Adrenal gland (tissue), 12 donors: ENCODE results near the gene APLP1. TPM values are rescaled to one million over a fixed set of nuclear protein-coding genes. Genes with fewer than 3 reads are reported as not detected.

ENCODE experiments used
- DNase-seq, 7 donors: peaks; one replicate each; pipeline ENCODE4 v3.0.0-alpha.2; 2019 to 2020
- H3K27ac ChIP-seq, 5 donors: fragments of 200-600 bp; sonication (generic) in 4 of 5; 1 replicate in 3 of 5; 2 replicates in 2 of 5; pipeline versions ENCODE4 v1.5.1 to v1.8.0; 2016 to 2020; ENCODE audit warnings: mild to moderate bottlenecking in 1 of 5
- H3K27me3 ChIP-seq: fragments of 200-600 bp; 2 replicates; pipeline ENCODE4 v1.8.0; 2021
- H3K36me3 ChIP-seq, 2 donors: fragments of 200-600 bp; replicated peaks in 1 of 2; 1 replicate in 1 of 2; 2 replicates in 1 of 2; pipeline versions ENCODE4 v1.5.1 to v1.8.0; 2018 to 2022
- H3K4me1 ChIP-seq, 2 donors: fragments of 200-600 bp; replicated peaks in 1 of 2; 1 replicate in 1 of 2; 2 replicates in 1 of 2; pipeline versions ENCODE4 v1.5.1 to v1.8.0; 2018 to 2021
- H3K4me3 ChIP-seq, 4 donors: fragments of 200-600 bp; sonication (generic) in 3 of 4; one replicate each; pipeline ENCODE4 v1.5.1; 2016 to 2018
- H3K9me3 ChIP-seq, 3 donors: fragments of 200-600 bp; sonication (generic) in 1 of 3; replicated peaks in 1 of 3; 1 replicate in 2 of 3; 2 replicates in 1 of 3; pipeline versions ENCODE4 v1.5.1 to v1.8.0; 2016 to 2021
- CTCF ChIP-seq, 6 experiments: fragments of 450-650 bp in 4 of 6; fragments of 200-600 bp in 2 of 6; sonication (generic) in 1 of 6; IDR thresholded peaks; 1 replicate in 5 of 6; 2 replicates in 1 of 6; pipeline versions ENCODE4 v1.5.1 to v1.8.0; 2016 to 2021; ENCODE audit warnings: antibody characterized with exemption in 6 of 6, mild to moderate bottlenecking in 2 of 6, moderate library complexity in 1 of 6
- POLR2A ChIP-seq, 2 donors: fragments of 450-650 bp; IDR thresholded peaks; one replicate each; pipeline ENCODE4 v1.6.1; 2017; ENCODE audit warnings: antibody characterized with exemption in 2 of 2, mild to moderate bottlenecking in 2 of 2, moderate library complexity in 1 of 2
- WGBS, 4 donors: extraction: QIAGEN DNeasy Blood & Tissue Kit in 2 of 4; methylation state at CpG; one replicate each; pipeline versions ENCODE4 v1.1.5 to v1.1.7; 2013 to 2017; 5-methylcytosine and 5-hydroxymethylcytosine counted together
- intact Hi-C, 2 donors: fragments of 100-400 bp; cut with DNase I; formaldehyde crosslinking; loops; one replicate each; pipeline versions ENCODE4 v1.14.1 to v1.15.0; 2022 to 2023
- polyA plus RNA-seq, 3 donors: library from polyadenylated mRNA; stranded (reverse); fragments of 200-250 nt in 2 of 3; fragments of 350-450 nt in 1 of 3; fragmentation: Illumina TruSeq in 1 of 3; extraction: RNeasy Lipid Tissue Mini Kit (QIAGEN cat#74804) in 1 of 3; gene quantifications; one replicate each; pipeline ENCODE4 v1.2.3, GENCODE V29; 2013 to 2014
- total RNA-seq, 9 donors: library from RNA; depleted of rRNA in 4 of 9; stranded (reverse); fragments of >200 nt in 4 of 9; fragments of 120-200 nt in 1 of 9; fragmentation: NEBNext Ultra II Directional in 1 of 9; extraction: Animal tissue kit (Norgen Biotek cat#: 25700) in 1 of 9; gene quantifications; one replicate each; pipeline versions ENCODE4 v1.1.0 to v1.2.4, GENCODE V29; 2013 to 2023
- donor health status: healthy with polysubstance abuse.
- donor health status: Bipolar disorder and iron deficiency.
- donor health status: DM: yes; HTN: yes; CAD: no.
- donor health status: DM: no; HTN: no; CAD: no.
- donor health status: DM: no; HTN: no; CAD: no.
- donor health status: DM: yes; HTN: yes; CAD: no.

APLP1 gene
- total and polyA plus RNA-seq, 12 donors, result 1.0 to 278 (median 31.0) TPM

GRCh38 chr19:35899547-35900214 is 31.3 kb downstream of the APLP1 start:
- no peaks in the 10 kb centered on the region for H3K9me3 ChIP-seq
- peaks cover 6 to 16% of the 10 kb centered on the region in 2 donors for H3K4me1 ChIP-seq
- peak overlapping the region; percentile 39 to 89 (median 69) for H3K27ac ChIP-seq
- TF ChIP-seq CTCF (IDR thresholded peaks at IDR 0.05) (no peak), POLR2A (IDR thresholded peaks at IDR 0.05) (peak in 1 of 2 donors; percentile 34)
- peak; percentile 77 to 89 (median 86) for DNase-seq
- WGBS, 4 donors, result 0 to 3% (median 0%) methylated on average over 5 to 43 of the region's 43 CpGs
- peaks cover 0 to 28% of the 10 kb centered on the region in 2 donors for H3K36me3 ChIP-seq
- no peaks in the 10 kb centered on the region for H3K27me3 ChIP-seq
- H3K4me3 ChIP-seq, result peak overlapping the region; percentile 22 to 72 (median 59)
- intact Hi-C loops, result no loop called here

- H3K36me3 ChIP-seq, result peaks cover 0 to 14% of the 10 kb centered on the region in 2 donors
- H3K4me3 ChIP-seq, result peak overlapping the region in 1 of 4 donors; percentile 17
- peak overlapping the region in 3 of 5 donors; percentile 64 to 87 (median 82) for H3K27ac ChIP-seq
- no peaks in the 10 kb centered on the region for H3K9me3 ChIP-seq
- H3K4me1 ChIP-seq, result peaks cover 6 to 16% of the 10 kb centered on the region in 2 donors
- WGBS, 4 donors, result 58 to 80% (median 66%) methylated on average over 1 to 2 of the region's 2 CpGs
- TF ChIP-seq CTCF (IDR thresholded peaks at IDR 0.05) (no peak), POLR2A (IDR thresholded peaks at IDR 0.05) (no peak)
- no peak for DNase-seq
- no peaks in the 10 kb centered on the region for H3K27me3 ChIP-seq
- intact Hi-C loops, result no loop called here
These were observed 32.8 kb downstream of the APLP1 start for GRCh38 chr19:35901055-35901644.

- 43 to 56% (median 46%) methylated on average over 6 of the region's 6 CpGs for WGBS, 4 donors
- peak in 2 of 7 donors; percentile 31 to 38 for DNase-seq
- Histone ChIP-seq H3K4me3 (peak within 1 kb of the TSS in 1 of 4 donors; percentile 17), H3K4me1 (peaks cover 6 to 16% of the 10 kb centered on the region in 2 donors), H3K27me3 (no peaks in the 10 kb centered on the region), H3K36me3 (peaks cover 0 to 5% of the 10 kb centered on the region in 2 donors), H3K9me3 (no peaks in the 10 kb centered on the region), H3K27ac (peak within 1 kb of the TSS in 4 of 5 donors; percentile 7 to 87 (median 58))
- no peak for TF ChIP-seq CTCF (IDR thresholded peaks at IDR 0.05)
- TF ChIP-seq POLR2A (IDR thresholded peaks at IDR 0.05), result no peak
- intact Hi-C loops, result no loop called here
These were observed 33.7 kb downstream of the APLP1 start, which contains the start of gene HCST for GRCh38 chr19:35901854-35902661. TSS of gene HCST (plus strand) at chr19:35902529. CDS start at chr19:35902594, 65 bp downstream.
